RKO (cell line): ENCODE data around the gene FALEC.
"Not testable (repeated sequence)": the region's sequence is repeated elsewhere in the genome, so short reads cannot be mapped to it uniquely, and the experiment has no call there.

Experiments used
- DNase-seq: peaks from one replicate; pipeline ENCODE4 v3.0.0-alpha.2; 2016; ENCODE audit warnings: low spot score

FALEC gene

GRCh38 chr1:150558761-150559655, 43.5 kb downstream of the FALEC start:
- no peak for DNase-seq

GRCh38 chr1:150559656-150560010, 44.1 kb downstream of the FALEC start:
- DNase-seq = no peak

- peak; percentile 61 for DNase-seq
These were observed 44.5 kb downstream of the FALEC start for GRCh38 chr1:150560011-150560438.

- DNase-seq = peak; percentile 91
These were observed 45.2 kb downstream of the FALEC start for GRCh38 chr1:150560576-150561253.

- peak; percentile 97 for DNase-seq
These were observed 45.9 kb downstream of the FALEC start for GRCh38 chr1:150561254-150561973.

- peak; percentile 79 for DNase-seq
These were observed 46.5 kb downstream of the FALEC start for GRCh38 chr1:150561974-150562445.

GRCh38 chr1:150562446-150563339, 47.1 kb downstream of the FALEC start:
- DNase-seq = no peak

- no peak for DNase-seq
These were observed 47.9 kb downstream of the FALEC start for GRCh38 chr1:150563340-150564038.

- no peak for DNase-seq
These were observed 48.8 kb downstream of the FALEC start for GRCh38 chr1:150564051-150564991.

- DNase-seq = not testable (repeated sequence)
These were observed 49.9 kb downstream of the FALEC start for GRCh38 chr1:150565240-150565991.

- no peak for DNase-seq
These were observed 51.2 kb downstream of the FALEC start for GRCh38 chr1:150566589-150567340.

- no peak for DNase-seq
These were observed 51.8 kb downstream of the FALEC start for GRCh38 chr1:150567341-150567716.

GRCh38 chr1:150567717-150568593, 52.4 kb downstream of the FALEC start:
- peak; percentile 80 for DNase-seq

GRCh38 chr1:150568594-150568966, 53.0 kb downstream of the FALEC start:
- DNase-seq = no peak

- DNase-seq = peak; percentile 81
These were observed 57.5 kb downstream of the FALEC start for GRCh38 chr1:150572918-150573647.

GRCh38 chr1:150573648-150574071, 58.1 kb downstream of the FALEC start:
- DNase-seq = peak; percentile 74
